IPS-20b (cell line): ENCODE results near the gene CRTC1.

Source experiments
- H3K27ac ChIP-seq: one replicate; pipeline ENCODE4 v1.5.1; 2013; ENCODE audit warnings: low read length
- H3K27me3 ChIP-seq: 2 replicates; pipeline ENCODE4 v1.6.1; 2013; ENCODE audit warnings: mild to moderate bottlenecking, low read length, inconsistent platforms; ENCODE audit not compliant: insufficient read depth
- H3K36me3 ChIP-seq: 2 replicates; pipeline ENCODE4 v1.6.1; 2013; ENCODE audit warnings: low read depth, mild to moderate bottlenecking, inconsistent platforms, low read length, moderate library complexity; ENCODE audit not compliant: insufficient read depth
- H3K4me1 ChIP-seq: 2 replicates; pipeline ENCODE4 v1.6.1; 2013; ENCODE audit warnings: mild to moderate bottlenecking, control low read depth, inconsistent platforms, low read length, moderate library complexity; ENCODE audit not compliant: insufficient read depth
- H3K4me3 ChIP-seq: 2 replicates; pipeline ENCODE4 v1.5.1; 2013; ENCODE audit warnings: mild to moderate bottlenecking, low read length, inconsistent platforms
- H3K9ac ChIP-seq: 2 replicates; pipeline ENCODE4 v1.6.1; 2013; ENCODE audit warnings: low read depth, mild to moderate bottlenecking, inconsistent platforms, low read length, moderate library complexity
- H3K9me3 ChIP-seq: 2 replicates; pipeline ENCODE4 v1.6.1; 2013; ENCODE audit warnings: mild to moderate bottlenecking, low read depth, low read length, inconsistent platforms; ENCODE audit not compliant: insufficient read depth

Gene CRTC1

DNA sequence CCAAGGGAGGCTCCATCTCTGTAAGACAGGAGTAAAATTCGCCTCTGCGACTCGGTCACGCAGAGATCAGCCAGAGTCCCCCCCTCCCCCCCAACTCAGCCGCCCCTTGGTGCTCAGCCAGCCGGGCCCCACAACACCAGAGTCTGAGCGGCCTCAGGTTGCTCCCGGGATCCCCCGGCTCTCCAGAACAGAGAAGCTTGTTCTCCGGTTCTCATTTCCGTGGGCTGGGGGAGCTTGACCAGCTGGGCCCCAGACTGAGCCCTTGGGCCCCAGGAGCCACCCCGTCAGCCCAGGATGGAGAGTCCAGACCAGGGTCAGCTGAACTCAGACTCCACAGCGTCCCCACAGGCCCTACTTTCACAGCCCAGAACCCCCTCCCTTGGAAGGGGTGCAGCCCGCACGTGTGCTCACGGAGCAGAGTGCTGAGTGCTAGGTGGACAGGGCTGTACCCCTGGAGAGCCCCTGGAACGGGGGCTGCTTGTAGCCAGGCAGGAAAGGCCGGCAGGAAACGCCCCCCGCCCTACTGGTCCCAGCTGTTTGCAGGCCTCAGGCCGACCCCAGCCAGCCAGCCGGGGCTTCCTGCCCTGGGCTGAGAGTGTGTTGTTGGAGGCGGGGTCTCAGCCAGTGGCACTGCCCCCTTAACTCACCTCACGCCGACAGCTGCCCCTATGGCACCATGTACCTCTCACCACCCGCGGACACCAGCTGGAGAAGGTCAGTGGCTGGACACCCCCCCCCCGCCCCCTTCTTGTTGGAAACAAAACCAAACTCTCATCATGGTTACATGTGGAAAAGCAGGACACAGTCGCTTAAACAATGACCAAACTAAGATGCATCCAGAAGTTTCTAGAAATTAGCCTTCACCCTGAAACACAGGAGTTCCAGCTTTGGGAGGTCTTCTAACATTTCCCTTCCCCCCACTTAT is 63.2 kb downstream of the CRTC1 start:
- H3K4me1 ChIP-seq = peaks cover 6% of the 10 kb centered on the region
- no peak overlapping the region; the same call in 1 of the 2 replicates for H3K9ac ChIP-seq
- no peaks in the 10 kb centered on the region for H3K36me3 ChIP-seq
- no peaks in the 10 kb centered on the region for H3K9me3 ChIP-seq
- no peak overlapping the region for H3K4me3 ChIP-seq
- no peak overlapping the region for H3K27ac ChIP-seq
- H3K27me3 ChIP-seq = no peaks in the 10 kb centered on the region; the same call in 1 of the 2 replicates

DNA sequence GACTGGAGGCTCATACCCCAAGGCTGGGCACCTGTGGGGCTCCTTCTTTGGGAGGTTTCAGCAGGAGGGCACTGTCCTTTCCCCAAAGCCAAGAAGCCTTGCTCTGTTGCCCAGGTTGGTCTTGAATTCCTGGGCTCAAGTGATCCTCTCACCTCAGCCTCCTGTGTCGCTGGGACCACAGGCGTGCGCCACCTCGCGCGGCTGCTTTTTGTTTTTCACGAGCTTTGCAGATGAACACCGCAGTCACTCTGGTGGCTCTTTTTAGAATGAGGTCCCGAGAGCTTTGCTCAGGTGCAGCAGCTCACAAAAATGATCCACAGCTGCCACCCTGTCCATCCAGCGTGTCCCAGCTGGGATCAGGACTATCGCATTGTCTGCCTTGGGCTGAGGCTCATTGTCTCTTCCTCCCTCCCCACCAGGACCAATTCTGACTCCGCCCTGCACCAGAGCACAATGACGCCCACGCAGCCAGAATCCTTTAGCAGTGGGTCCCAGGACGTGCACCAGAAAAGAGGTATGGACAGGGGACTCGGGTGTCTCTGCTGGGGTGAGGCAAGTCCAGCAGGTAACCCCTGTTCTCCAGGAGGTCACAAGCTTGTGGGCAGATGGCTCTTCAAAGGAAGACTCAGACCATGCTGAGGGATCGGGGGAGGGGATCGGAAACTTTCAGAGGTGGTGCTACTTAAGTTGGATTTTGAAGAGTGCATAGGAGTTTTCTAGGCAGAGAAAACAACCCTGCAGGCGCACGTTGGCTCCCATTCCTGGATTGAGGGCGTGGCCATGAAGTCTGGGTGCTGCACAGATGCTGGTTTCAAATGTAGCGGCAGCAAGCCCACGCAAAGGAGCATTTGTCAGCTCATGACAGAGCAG is 66.1 kb downstream of the CRTC1 start:
- H3K4me3 ChIP-seq = no peak overlapping the region
- no peak overlapping the region for H3K27ac ChIP-seq
- peaks cover 6% of the 10 kb centered on the region for H3K4me1 ChIP-seq
- H3K27me3 ChIP-seq = no peaks in the 10 kb centered on the region; the same call in 1 of the 2 replicates
- no peaks in the 10 kb centered on the region for H3K9me3 ChIP-seq
- H3K9ac ChIP-seq = no peak overlapping the region; the same call in 1 of the 2 replicates
- H3K36me3 ChIP-seq = peaks cover 5% of the 10 kb centered on the region; the same call in 1 of the 2 replicates

DNA sequence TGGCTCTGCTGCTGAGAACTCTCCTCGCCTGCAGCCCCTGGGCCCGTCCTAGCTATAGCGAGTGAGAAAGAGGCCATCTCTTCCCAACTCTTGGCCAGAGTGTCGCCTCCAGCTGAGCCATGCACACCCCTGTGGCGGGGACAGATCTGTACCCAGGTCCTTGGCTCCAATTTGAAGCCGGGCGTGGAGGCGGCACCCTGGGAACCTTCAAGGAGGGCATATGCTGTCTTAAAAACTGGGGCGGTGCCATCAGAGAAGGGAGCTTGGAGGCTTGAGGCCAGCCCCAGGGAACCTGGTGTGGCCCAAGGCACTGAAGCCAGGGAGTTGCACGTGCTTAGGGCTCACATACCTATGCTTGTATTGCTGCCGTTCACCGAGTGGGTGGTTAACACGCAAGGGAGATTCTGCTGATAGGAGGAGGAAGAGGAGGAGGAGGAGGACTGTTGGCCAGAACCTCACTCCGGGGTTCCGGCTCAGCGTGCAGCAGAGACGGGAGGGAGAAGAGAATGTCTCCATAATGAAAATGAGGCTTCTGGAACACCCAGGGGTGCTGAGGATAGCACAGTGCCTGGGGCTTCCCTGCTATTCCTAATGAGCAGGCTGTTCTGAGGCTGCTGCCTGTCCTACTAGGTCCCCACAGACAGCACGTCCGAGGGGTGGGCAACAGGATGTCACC is 67.0 kb downstream of the CRTC1 start:
- Histone ChIP-seq H3K27ac (no peak overlapping the region), H3K4me3 (no peak overlapping the region), H3K27me3 (no peaks in the 10 kb centered on the region; the same call in 1 of the 2 replicates), H3K4me1 (peaks cover 6% of the 10 kb centered on the region), H3K9ac (no peak overlapping the region), H3K9me3 (no peaks in the 10 kb centered on the region), H3K36me3 (peaks cover 5% of the 10 kb centered on the region; the same call in 1 of the 2 replicates)

DNA sequence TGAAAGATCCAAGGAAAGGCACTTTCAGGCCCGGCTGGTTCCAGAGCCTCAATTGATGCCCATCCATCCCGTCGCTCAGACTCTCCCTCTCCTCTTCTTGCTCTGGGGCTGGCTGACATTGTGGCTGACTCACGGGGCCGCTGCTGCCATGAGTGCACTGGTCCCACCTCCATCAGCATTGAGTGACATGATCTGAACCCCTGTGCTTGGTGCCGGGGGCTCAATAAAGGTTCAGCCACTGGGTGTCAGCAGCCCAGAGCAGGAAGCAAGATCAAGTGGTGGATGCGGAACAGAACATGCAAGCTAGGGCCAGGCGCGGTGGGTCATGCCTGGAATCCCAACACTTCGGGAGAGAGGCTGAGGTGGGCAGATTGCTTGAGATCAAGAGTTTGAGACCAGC is 68.1 kb downstream of the CRTC1 start:
- Histone ChIP-seq H3K27ac (no peak overlapping the region), H3K27me3 (no peaks in the 10 kb centered on the region; the same call in 1 of the 2 replicates), H3K36me3 (peaks cover 8% of the 10 kb centered on the region; the same call in 1 of the 2 replicates), H3K9me3 (no peaks in the 10 kb centered on the region), H3K4me1 (peaks cover 6% of the 10 kb centered on the region), H3K9ac (no peak overlapping the region), H3K4me3 (no peak overlapping the region)

DNA sequence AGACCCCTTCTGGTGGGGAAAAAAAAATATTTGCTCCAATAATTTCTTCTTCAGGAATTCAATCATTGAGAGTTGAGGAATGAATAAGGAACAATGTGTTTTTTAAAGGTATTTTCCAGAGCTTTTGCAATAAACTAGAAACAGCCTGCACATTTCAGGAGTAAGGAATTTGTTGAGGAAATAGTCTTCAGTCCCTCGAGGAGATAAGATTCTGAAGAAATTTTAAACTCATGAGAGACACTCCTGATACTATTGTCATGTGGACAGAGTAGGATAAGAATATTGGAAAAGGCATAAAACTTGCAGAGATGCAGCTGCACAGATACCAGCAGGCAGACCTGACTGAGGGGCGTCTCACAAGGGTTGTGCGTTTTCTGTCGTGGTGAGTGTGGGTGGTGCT is 71.0 kb downstream of the CRTC1 start:
- Histone ChIP-seq H3K27ac (no peak overlapping the region), H3K27me3 (peaks cover 12% of the 10 kb centered on the region; the same call in 1 of the 2 replicates), H3K9ac (no peak overlapping the region), H3K4me3 (no peak overlapping the region), H3K9me3 (no peaks in the 10 kb centered on the region), H3K4me1 (peaks cover 4% of the 10 kb centered on the region), H3K36me3 (peaks cover 9% of the 10 kb centered on the region; the same call in 1 of the 2 replicates)

DNA sequence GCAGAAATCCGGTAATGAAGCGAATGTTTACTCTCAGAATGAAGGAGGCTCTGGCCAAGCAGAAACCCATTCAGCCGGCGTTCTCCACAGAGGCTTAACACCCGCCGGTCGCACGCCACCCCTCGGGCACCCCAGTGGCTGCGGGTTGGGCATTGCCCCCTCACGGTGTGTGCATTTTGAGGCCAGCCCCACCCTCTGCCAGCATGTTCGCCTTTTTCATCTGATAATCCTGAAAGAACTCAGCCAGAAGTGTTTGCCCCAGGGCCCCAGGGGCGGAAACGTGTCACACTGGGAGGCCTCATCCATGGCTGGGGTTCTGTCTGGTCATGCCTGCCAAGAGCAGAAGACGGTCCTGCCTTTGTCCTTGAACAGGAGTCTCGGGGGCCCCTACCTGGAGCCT is 73.4 kb downstream of the CRTC1 start:
- Histone ChIP-seq H3K4me3 (no peak overlapping the region), H3K36me3 (peaks cover 9% of the 10 kb centered on the region; the same call in 1 of the 2 replicates), H3K27ac (no peak overlapping the region), H3K4me1 (no peaks in the 10 kb centered on the region), H3K27me3 (peaks cover 18% of the 10 kb centered on the region; the same call in 1 of the 2 replicates), H3K9ac (no peak overlapping the region), H3K9me3 (no peaks in the 10 kb centered on the region)

DNA sequence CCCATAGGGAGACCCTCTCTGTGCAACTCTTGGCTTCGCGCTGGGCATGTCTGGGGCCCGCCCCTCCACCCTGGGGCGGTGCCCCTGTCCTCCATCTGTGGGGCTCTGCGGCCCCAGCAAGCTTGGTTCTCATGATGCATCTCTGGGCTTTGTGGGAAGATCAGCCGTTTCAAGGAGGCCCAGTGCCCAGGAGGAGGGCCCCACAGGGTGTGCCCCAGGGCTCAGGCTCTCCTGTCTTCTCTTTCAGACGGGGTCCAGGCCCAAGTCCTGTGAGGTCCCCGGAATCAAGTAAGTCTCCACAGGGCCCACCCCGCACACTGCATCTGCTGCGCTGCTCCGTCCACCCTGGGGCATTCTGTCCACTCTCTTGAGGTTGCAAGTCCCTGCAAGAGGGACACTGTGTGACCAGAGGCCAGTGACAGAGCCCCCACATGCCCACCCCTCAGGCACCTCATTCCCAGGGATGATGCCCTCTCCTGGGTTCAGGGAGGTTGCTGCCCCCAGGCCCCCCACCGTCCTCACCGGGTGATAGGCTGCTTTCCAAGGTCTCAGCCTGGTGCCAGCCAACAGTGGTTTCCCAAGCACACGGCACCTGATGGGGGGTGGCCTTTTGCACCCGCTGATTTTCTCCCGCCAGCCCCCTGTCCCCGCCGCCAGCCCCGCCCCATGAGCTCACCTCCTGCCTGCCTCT is 76.0 kb downstream of the CRTC1 start:
- no peaks in the 10 kb centered on the region for H3K9me3 ChIP-seq
- H3K27ac ChIP-seq = no peak overlapping the region
- no peak overlapping the region for H3K9ac ChIP-seq
- H3K27me3 ChIP-seq = peaks cover 44% of the 10 kb centered on the region
- H3K4me3 ChIP-seq = no peak overlapping the region
- H3K36me3 ChIP-seq = 0 out of 2 replicates have a peak, but pooled peaks cover 4% of the 10 kb centered on the region
- no peaks in the 10 kb centered on the region; the same call in 1 of the 2 replicates for H3K4me1 ChIP-seq

DNA sequence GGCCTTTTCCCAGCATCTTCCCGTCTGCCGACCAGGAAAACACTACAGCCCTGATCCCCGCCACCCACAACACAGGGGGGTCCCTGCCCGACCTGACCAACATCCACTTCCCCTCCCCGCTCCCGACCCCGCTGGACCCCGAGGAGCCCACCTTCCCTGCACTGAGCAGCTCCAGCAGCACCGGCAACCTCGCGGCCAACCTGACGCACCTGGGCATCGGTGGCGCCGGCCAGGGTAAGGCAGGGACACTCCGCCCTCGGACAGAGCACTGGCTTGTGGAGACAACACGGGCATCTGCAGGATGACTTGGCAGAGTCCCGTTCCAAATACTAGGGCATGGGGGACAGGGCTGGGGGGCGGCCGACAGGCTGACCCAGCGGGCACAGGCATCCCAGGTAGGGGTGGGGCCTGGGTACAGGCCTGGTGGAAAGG is 76.5 kb downstream of the CRTC1 start:
- Histone ChIP-seq H3K36me3 (0 out of 2 replicates have a peak, but pooled peaks cover 4% of the 10 kb centered on the region), H3K27ac (no peak overlapping the region), H3K27me3 (peaks cover 49% of the 10 kb centered on the region), H3K4me3 (no peak overlapping the region), H3K9ac (no peak overlapping the region), H3K9me3 (no peaks in the 10 kb centered on the region), H3K4me1 (no peaks in the 10 kb centered on the region; the same call in 1 of the 2 replicates)

DNA sequence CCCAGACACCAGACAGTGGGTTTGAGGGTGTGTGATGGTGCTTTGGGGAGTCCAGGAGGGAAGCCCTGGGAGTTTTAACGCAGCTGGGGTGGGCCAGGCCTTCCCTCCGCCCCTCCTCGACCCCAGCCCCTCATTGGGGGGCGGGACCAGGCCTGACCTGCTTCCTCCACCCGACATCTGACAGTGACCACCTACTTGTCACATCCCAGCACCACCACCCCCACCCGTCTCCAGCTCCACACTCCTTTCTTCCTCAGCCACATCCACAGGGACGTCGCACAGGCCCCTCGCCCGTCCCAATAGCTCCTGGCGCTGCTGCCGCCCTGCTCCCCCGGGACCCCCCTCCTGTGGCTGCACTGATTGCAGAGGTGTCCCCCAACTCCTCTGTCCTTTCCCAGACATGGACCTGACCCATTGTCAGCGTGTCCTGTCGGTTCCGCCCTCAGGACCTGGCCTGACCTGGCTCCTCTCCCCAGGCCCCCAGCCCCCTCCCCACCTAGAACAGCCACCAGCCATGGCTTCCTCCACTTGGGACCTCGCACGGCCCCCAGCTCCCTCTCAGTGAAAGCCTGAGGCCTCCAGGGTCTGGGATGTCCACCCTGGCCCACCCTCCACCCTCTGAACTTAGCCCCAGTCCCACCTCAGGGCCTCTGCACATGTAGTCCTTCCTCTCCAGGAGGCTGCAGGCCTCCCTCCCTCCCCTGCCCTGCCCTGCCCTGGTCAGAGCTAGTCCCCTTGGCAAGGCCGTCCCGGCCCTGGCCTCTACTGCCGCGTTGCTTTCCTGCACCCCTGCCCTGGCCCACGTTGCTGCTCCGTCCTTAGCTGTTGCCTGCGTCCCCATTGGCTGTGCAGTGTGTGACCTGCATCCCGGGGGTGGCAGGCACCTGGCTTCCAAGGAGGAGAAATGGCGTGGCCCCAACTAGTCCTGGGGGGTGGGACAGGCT is 77.2 kb downstream of the CRTC1 start:
- Histone ChIP-seq H3K4me3 (no peak overlapping the region), H3K36me3 (0 out of 2 replicates have a peak, but pooled peaks cover 4% of the 10 kb centered on the region), H3K4me1 (no peaks in the 10 kb centered on the region; the same call in 1 of the 2 replicates), H3K27ac (no peak overlapping the region), H3K9ac (no peak overlapping the region), H3K27me3 (peaks cover 56% of the 10 kb centered on the region), H3K9me3 (no peaks in the 10 kb centered on the region)
